Activated naive CD4-positive, alpha-beta T cell treated with anti-CD3 and anti-CD28 coated beads, Interleukin-2, amount 10 ng/mL, durations not matched to agents 7 days and 5 days (primary cell): ENCODE data around the gene NOS1.

Experiments
- CTCF ChIA-PET: fragments of 350-600 bp; sonication (Branson Sonifier 250); formaldehyde crosslinking; loops from one replicate; lab custom pipeline; 2021; ENCODE audit warnings: antibody characterized with exemption; lab: Charles Lee
- DNase-seq: peaks from one replicate; pipeline ENCODE4 v3.0.0-alpha.2; 2020
- H3K27ac Mint-ChIP-seq: one replicate; pipeline ENCODE4 v1.8.0; 2021; ENCODE audit warnings: mild to moderate bottlenecking, moderate library complexity, mixed read lengths
- H3K27me3 Mint-ChIP-seq: one replicate; pipeline ENCODE4 v1.8.0; 2021; ENCODE audit warnings: mild to moderate bottlenecking, mixed read lengths
- H3K36me3 Mint-ChIP-seq: one replicate; pipeline ENCODE4 v1.8.0; 2021; ENCODE audit warnings: mixed read lengths
- H3K4me1 Mint-ChIP-seq: one replicate; pipeline ENCODE4 v1.8.0; 2021; ENCODE audit warnings: mixed read lengths
- H3K4me3 Mint-ChIP-seq: one replicate; pipeline ENCODE4 v1.8.0; 2021; ENCODE audit warnings: mild to moderate bottlenecking, moderate library complexity, mixed read lengths
- H3K9me3 Mint-ChIP-seq: one replicate; pipeline ENCODE4 v1.8.0; 2021; ENCODE audit warnings: mixed read lengths

The NOS1 gene

GRCh38 chr12:117359029-117359845 lies 2.2 kb downstream of the NOS1 start:
- Mint-ChIP-seq H3K27ac (no peak overlapping the region), H3K27me3 (peaks cover 61% of the 10 kb centered on the region), H3K36me3 (no peaks in the 10 kb centered on the region), H3K4me3 (no peak overlapping the region), H3K9me3 (no peaks in the 10 kb centered on the region), H3K4me1 (no peaks in the 10 kb centered on the region)
- CTCF ChIA-PET = interaction anchor here (0.9 kb wide), 2 partner anchors 8 to 479 kb away, joined by 3 to 4 read pairs; no protein-coding TSS in a partner anchor
- no peak for DNase-seq

- Mint-ChIP-seq H3K27me3 (peaks cover 31% of the 10 kb centered on the region), H3K36me3 (no peaks in the 10 kb centered on the region), H3K27ac (no peak overlapping the region), H3K9me3 (no peaks in the 10 kb centered on the region), H3K4me3 (no peak overlapping the region), H3K4me1 (no peaks in the 10 kb centered on the region)
- CTCF ChIA-PET = interaction anchor here (4.2 kb wide), 1 partner anchor 11 kb away, joined by 17 read pairs; no protein-coding TSS in a partner anchor
- no peak for DNase-seq
Measured at GRCh38 chr12:117356048-117356447, 5.4 kb downstream of the NOS1 start.

GRCh38 chr12:117352883-117353282 lies 8.5 kb downstream of the NOS1 start:
- Mint-ChIP-seq H3K36me3 (no peaks in the 10 kb centered on the region), H3K27me3 (peaks cover 4% of the 10 kb centered on the region), H3K4me1 (no peaks in the 10 kb centered on the region), H3K9me3 (no peaks in the 10 kb centered on the region), H3K4me3 (no peak overlapping the region), H3K27ac (no peak overlapping the region)
- DNase-seq = no peak
- CTCF ChIA-PET = interaction anchor here (4.2 kb wide), 1 partner anchor 14 kb away, joined by 17 read pairs; no protein-coding TSS in a partner anchor

- no peak overlapping the region for H3K27ac Mint-ChIP-seq
- H3K9me3 Mint-ChIP-seq = peaks cover 1% of the 10 kb centered on the region
- no peaks in the 10 kb centered on the region for H3K4me1 Mint-ChIP-seq
- no peaks in the 10 kb centered on the region for H3K36me3 Mint-ChIP-seq
- no peak overlapping the region for H3K4me3 Mint-ChIP-seq
- H3K27me3 Mint-ChIP-seq = peaks cover 4% of the 10 kb centered on the region
- no peak for DNase-seq
- CTCF ChIA-PET = interaction anchor here (4.2 kb wide), 1 partner anchor 15 kb away, joined by 17 read pairs; no protein-coding TSS in a partner anchor
Measured at GRCh38 chr12:117352206-117352605, 9.2 kb downstream of the NOS1 start.

- Mint-ChIP-seq H3K27me3 (no peaks in the 10 kb centered on the region), H3K36me3 (no peaks in the 10 kb centered on the region), H3K4me1 (no peaks in the 10 kb centered on the region), H3K9me3 (peaks cover 1% of the 10 kb centered on the region), H3K27ac (no peak overlapping the region), H3K4me3 (no peak overlapping the region)
- DNase-seq = no peak
- CTCF ChIA-PET = interaction anchor here (0.6 kb wide), 1 partner anchor 523 kb away, joined by 3 read pairs; no protein-coding TSS in a partner anchor
Measured at GRCh38 chr12:117350140-117350539, 11.3 kb downstream of the NOS1 start.

GRCh38 chr12:117347588-117347987 lies 13.8 kb downstream of the NOS1 start:
- peaks cover 1% of the 10 kb centered on the region for H3K9me3 Mint-ChIP-seq
- peaks cover 2% of the 10 kb centered on the region for H3K4me1 Mint-ChIP-seq
- CTCF ChIA-PET = no interaction called here
- no peak overlapping the region for H3K27ac Mint-ChIP-seq
- no peaks in the 10 kb centered on the region for H3K27me3 Mint-ChIP-seq
- no peaks in the 10 kb centered on the region for H3K36me3 Mint-ChIP-seq
- H3K4me3 Mint-ChIP-seq = no peak overlapping the region
- no peak for DNase-seq

- no peaks in the 10 kb centered on the region for H3K36me3 Mint-ChIP-seq
- CTCF ChIA-PET = interaction anchor here (0.6 kb wide), 1 partner anchor 490 kb away, joined by 4 read pairs; no protein-coding TSS in a partner anchor
Measured at GRCh38 chr12:117344716-117345115, 16.7 kb downstream of the NOS1 start.

GRCh38 chr12:117343849-117344248 lies 17.6 kb downstream of the NOS1 start:
- no peaks in the 10 kb centered on the region for H3K36me3 Mint-ChIP-seq
- H3K27ac Mint-ChIP-seq = no peak overlapping the region
- H3K4me3 Mint-ChIP-seq = no peak overlapping the region
- no peak for DNase-seq
- H3K4me1 Mint-ChIP-seq = peaks cover 4% of the 10 kb centered on the region
- no peaks in the 10 kb centered on the region for H3K27me3 Mint-ChIP-seq
- CTCF ChIA-PET = no interaction called here
- H3K9me3 Mint-ChIP-seq = peaks cover 6% of the 10 kb centered on the region

More at GRCh38 chr12:117344716-117345115, 16.7 kb downstream of the NOS1 start:
- DNase-seq = no peak
- peaks cover 6% of the 10 kb centered on the region for H3K9me3 Mint-ChIP-seq
- no peaks in the 10 kb centered on the region for H3K27me3 Mint-ChIP-seq
- no peak overlapping the region for H3K4me3 Mint-ChIP-seq
- no peak overlapping the region for H3K27ac Mint-ChIP-seq
- H3K4me1 Mint-ChIP-seq = peaks cover 4% of the 10 kb centered on the region

- no peaks in the 10 kb centered on the region for H3K36me3 Mint-ChIP-seq
- CTCF ChIA-PET = no interaction called here
- no peak for DNase-seq
- no peak overlapping the region for H3K4me3 Mint-ChIP-seq
- H3K4me1 Mint-ChIP-seq = peaks cover 4% of the 10 kb centered on the region
- no peak overlapping the region for H3K27ac Mint-ChIP-seq
- H3K9me3 Mint-ChIP-seq = peaks cover 6% of the 10 kb centered on the region
- no peaks in the 10 kb centered on the region for H3K27me3 Mint-ChIP-seq
Measured at GRCh38 chr12:117343296-117343695, 18.1 kb downstream of the NOS1 start.

- H3K4me3 Mint-ChIP-seq = no peak overlapping the region
- CTCF ChIA-PET = no interaction called here
- no peaks in the 10 kb centered on the region for H3K36me3 Mint-ChIP-seq
- peaks cover 6% of the 10 kb centered on the region for H3K9me3 Mint-ChIP-seq
- no peak for DNase-seq
- H3K27ac Mint-ChIP-seq = no peak overlapping the region
- peaks cover 4% of the 10 kb centered on the region for H3K4me1 Mint-ChIP-seq
- H3K27me3 Mint-ChIP-seq = no peaks in the 10 kb centered on the region
Measured at GRCh38 chr12:117342682-117343081, 18.7 kb downstream of the NOS1 start.

GRCh38 chr12:117342247-117342646 lies 19.2 kb downstream of the NOS1 start:
- Mint-ChIP-seq H3K4me1 (peaks cover 4% of the 10 kb centered on the region), H3K36me3 (no peaks in the 10 kb centered on the region), H3K9me3 (peaks cover 5% of the 10 kb centered on the region), H3K27ac (no peak overlapping the region), H3K27me3 (no peaks in the 10 kb centered on the region), H3K4me3 (no peak overlapping the region)
- CTCF ChIA-PET = no interaction called here
- DNase-seq = no peak

GRCh38 chr12:117339104-117339503 lies 22.3 kb downstream of the NOS1 start:
- H3K9me3 Mint-ChIP-seq = peaks cover 5% of the 10 kb centered on the region
- peaks cover 4% of the 10 kb centered on the region for H3K4me1 Mint-ChIP-seq
- DNase-seq = no peak
- no peak overlapping the region for H3K27ac Mint-ChIP-seq
- CTCF ChIA-PET = no interaction called here
- peaks cover 8% of the 10 kb centered on the region for H3K27me3 Mint-ChIP-seq
- no peaks in the 10 kb centered on the region for H3K36me3 Mint-ChIP-seq
- no peak overlapping the region for H3K4me3 Mint-ChIP-seq

- no peaks in the 10 kb centered on the region for H3K36me3 Mint-ChIP-seq
- H3K4me3 Mint-ChIP-seq = no peak overlapping the region
- H3K9me3 Mint-ChIP-seq = no peaks in the 10 kb centered on the region
- DNase-seq = no peak
- no peaks in the 10 kb centered on the region for H3K4me1 Mint-ChIP-seq
- CTCF ChIA-PET = interaction anchor here (1.0 kb wide), 1 partner anchor 33 kb away, joined by 3 read pairs; no protein-coding TSS in a partner anchor
- peaks cover 18% of the 10 kb centered on the region for H3K27me3 Mint-ChIP-seq
- H3K27ac Mint-ChIP-seq = no peak overlapping the region
Measured at GRCh38 chr12:117334855-117335587, 26.4 kb downstream of the NOS1 start.

- Mint-ChIP-seq H3K27me3 (peaks cover 18% of the 10 kb centered on the region), H3K9me3 (no peaks in the 10 kb centered on the region), H3K4me3 (no peak overlapping the region), H3K36me3 (no peaks in the 10 kb centered on the region), H3K27ac (no peak overlapping the region), H3K4me1 (no peaks in the 10 kb centered on the region)
- no peak for DNase-seq
- CTCF ChIA-PET = interaction anchor here (1.0 kb wide), 1 partner anchor 34 kb away, joined by 3 read pairs; no protein-coding TSS in a partner anchor
Measured at GRCh38 chr12:117334051-117334450, 27.4 kb downstream of the NOS1 start.
